HG03175 (cell line): ENCODE data around the gene PTPN11.
"Not testable (repeated sequence)": the region's sequence is repeated elsewhere in the genome, so short reads cannot be mapped to it uniquely, and the experiment has no call there.

ENCODE experiments used
- ATAC-seq: cut with Tn5 transposase; IDR thresholded peaks from one replicate; pipeline ENCODE4 v1.9.1; 2021; ENCODE audit warnings: mild to moderate bottlenecking, moderate library complexity; ENCODE audit not compliant: unreplicated experiment

The PTPN11 gene

DNA sequence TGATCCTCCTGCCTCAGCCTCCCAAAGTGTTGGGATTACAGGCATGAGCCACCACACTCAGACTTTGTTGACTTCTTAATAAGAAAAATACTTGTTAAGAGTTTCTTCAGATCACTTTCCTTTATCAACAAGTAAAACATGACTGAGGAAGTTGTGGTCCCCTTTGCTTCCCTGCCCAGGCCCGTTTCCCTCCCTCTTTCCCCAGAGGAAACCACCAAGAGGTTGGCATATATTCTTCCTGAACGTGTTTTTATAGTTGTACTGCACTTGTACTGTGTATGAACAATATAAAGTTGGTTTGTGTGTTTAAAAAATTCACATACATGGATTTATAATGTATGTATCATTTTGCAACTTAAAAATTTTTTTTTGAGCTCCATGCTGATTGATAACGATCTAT lies 28.4 kb downstream of the PTPN11 start:
- ATAC-seq = no peak

DNA sequence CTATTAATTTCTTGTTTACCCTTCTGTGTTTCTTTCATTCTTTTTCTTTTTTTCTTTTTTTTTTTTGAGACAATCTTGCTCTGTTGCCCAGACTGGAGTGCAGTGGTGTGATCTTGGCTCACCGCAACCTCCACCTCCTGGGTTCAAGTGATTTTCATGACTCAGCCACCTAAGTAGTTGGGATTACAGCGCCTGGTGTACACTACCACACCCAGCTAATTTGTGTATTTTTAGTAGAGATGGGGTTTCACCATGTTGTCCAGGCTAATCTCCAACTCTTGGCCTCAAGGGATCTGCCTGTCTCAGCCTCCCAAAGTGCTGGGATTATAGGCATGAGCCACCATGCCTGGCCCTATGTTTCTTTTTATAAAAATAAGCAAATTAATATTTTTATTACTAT lies 29.4 kb downstream of the PTPN11 start:
- not testable (repeated sequence) for ATAC-seq

DNA sequence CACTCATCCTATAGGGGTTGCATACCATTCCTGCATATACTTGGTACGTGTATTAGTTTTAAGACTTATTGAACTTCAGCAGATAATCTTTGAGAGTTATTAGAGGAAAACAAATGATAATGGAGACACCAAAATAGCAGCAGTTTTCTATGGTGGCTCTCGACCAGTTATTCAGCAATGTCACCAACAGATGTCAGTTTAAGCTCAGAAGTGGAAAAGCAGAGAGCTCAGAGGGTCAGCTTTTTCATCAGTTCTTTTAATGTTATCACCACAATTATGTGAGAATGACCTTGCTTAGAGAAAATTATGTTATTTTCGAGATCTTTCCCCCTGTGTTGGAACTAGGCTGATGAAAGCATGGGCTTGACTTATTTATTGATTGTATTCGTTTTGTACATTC lies 32.0 kb downstream of the PTPN11 start:
- no peak for ATAC-seq

DNA sequence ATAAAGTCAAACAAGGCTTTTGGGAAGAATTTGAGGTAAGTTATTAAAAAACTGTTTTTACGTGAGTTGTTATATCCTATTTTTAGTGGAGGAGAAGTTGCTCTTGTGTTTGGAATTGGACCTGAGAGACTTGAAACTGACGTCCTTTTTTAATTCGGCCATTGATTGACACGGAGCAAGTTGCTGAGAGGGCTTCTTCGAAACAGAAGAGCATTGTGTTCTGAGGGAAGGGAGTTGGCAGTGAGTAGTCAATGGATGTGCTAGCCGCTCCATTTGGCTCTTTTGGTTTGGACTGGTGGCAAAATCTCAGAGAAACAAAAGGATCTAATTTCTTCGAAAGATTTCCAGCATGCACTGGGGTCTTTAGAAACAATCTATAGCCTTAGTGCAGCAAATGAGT lies 37.3 kb downstream of the PTPN11 start:
- no peak for ATAC-seq

DNA sequence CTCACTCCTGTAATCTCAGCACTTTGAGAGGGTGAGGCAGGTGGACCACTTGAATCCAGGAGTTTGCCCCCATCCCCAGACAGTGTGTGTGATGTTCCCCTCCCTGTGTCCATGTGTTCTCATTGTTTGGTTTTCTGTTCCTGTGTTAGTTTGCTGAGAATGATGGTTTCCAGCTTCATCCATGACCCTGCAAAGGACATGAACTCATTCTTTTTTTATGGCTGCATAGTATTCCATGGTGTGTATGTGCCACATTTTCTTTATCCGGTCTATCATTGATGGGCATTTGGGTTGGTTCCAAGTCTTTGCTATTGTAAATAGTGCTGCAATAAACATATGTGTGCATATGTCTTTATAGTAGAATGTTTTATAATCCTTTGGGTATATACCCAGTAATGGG lies 38.4 kb downstream of the PTPN11 start:
- not testable (repeated sequence) for ATAC-seq

DNA sequence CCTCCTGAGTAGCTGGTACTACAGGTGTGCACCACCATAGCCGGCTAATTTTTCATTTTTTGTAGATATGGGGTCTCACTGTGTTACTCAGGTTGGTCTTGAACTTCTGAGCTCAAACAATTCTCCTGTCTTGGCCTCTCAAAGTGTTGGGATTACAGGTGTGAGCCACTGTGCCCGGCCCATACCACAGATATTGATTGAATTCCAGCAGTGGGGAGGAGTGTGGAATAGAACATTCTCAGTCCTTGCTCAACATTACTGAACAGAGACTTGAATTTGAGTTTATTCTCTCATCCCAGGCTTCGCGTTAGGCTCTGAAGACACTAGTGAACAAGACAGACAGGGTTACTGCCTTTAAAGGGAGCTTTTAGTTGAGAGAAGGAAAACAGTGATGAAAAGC lies 39.6 kb downstream of the PTPN11 start:
- ATAC-seq = no peak

DNA sequence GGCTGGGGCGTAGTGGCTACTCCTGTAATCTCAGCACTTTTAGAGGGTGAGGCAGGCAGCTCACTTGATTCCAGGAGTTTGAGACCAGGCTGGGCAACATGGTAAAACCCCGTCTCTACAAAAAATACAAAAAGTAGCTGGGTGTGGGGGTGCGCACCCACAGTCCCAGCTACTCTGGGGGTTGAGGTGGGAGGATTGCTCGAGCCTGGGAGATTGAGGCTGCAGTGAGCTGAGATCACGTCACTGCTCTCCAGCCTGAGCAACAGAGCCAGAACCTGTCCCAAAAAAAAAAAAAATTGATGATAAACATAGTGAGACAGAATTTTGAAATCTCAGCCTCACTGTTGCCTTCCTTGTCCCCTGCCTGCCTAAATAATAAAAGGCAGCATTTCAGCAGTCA lies 40.0 kb downstream of the PTPN11 start:
- ATAC-seq = no peak

DNA sequence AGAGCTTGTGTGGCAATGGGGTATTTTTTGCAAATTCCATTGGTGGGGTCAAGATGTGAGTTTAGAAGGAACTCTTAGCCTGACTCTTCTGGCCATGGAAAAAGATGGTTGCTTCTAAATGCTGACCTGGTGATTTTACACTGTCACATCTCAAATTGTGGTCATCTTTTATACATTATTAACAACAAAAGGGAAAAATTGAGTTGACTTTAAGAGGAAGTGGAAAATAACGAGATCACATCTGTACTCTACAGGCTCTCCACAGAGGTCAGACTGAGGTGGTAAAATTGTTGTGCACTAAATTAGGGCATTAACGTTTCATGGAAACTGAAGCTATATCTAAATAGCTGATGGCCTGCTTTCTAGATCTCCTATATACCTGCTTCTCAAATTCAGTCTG lies 44.7 kb downstream of the PTPN11 start:
- ATAC-seq = peak; percentile 70

DNA sequence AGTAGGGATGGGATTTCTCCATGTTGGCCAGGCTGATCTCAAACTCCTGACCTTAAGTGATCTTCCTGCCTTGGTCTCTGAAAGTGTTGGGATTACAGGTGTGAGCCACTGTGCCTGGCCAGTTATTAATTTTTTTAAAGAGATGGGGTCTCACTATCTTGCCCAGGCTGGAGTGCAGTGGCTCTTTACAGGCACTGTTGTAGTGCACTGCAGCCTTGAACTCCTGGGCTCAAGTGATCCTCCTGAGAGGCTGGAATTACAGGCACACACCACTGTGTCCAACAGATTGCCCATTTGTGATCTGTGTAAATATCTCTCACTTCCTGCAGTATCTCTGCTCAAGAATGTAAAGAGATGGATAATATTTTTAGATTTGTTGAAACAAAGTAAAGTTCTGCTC lies 45.9 kb downstream of the PTPN11 start:
- no peak for ATAC-seq

DNA sequence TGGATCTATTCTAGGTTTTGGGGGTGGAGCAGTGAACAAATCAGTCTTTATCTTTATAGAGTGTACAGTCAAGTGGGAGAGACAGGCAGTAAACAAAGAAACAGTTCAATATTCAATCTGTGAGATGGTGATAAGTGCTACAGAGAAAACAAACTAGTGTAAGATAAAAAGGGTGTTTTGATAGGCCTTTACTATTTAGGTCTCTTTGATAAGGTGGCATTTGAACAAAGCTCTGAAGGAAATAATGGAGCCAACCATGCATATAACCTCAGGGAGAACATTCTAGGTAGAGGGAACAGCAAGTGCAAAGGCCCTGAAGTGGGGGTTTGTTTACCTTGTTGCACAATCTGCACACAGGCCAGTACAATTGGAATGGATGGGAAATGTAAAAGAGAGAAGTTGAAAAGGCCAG lies 47.3 kb downstream of the PTPN11 start:
- no peak for ATAC-seq

DNA sequence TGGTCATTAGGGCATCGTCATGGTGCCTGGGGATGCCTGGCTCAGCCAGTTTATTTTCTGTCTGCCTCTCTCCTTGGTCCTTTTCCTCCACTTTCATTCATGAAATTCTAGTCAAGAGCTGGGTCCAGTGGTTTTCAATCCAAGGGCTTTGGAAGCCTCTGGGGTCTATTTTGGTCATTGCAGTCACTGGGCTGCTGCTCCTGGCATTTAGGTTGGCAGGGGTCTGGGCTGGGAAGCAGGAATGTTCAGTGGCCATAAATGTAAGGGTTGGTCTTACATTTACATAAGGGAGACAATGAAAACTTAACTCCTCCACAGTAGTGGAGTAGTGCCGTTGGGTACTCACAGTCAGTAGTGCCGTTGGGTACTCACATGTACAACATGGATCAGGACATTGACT lies 48.1 kb downstream of the PTPN11 start:
- ATAC-seq = no peak

DNA sequence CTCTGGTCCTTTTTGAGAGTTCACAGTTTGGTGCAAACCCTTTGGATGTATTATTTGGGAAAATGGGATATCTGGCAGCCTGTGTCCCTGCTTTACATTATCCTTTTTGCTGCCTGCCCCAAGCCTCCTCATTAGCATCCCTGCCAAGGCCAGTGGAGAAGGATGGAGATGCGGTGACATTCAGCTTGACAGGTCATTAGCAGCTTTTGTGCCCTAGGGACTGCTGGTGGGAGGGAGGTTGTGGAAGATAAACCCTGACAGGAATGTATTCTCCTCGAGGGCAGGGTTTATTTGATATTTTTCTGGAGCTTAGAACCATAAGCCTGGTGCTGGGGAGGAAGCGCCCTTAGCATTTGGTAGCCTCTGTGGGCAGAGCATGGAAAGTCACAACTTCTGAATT lies 49.3 kb downstream of the PTPN11 start:
- no peak for ATAC-seq

DNA sequence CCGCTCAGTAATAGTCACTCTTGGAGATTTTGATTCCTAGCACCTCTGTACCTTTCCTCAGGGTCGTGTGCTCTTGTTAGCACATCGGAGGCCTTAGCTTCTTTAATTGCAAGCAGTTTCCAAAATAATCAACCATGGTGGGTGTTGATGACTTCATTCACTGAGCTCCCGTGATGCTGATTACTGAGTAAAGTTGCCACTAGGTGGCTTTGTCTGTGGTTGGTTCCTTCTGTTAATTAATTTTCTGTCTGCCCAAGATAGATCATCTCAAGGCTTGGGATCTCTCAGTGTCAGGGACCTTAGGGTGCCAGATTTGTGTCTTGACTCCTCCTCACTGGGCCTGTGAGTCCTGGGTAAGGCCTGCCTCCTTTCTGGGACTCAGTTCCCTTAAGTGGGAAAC lies 54.3 kb downstream of the PTPN11 start:
- no peak for ATAC-seq

DNA sequence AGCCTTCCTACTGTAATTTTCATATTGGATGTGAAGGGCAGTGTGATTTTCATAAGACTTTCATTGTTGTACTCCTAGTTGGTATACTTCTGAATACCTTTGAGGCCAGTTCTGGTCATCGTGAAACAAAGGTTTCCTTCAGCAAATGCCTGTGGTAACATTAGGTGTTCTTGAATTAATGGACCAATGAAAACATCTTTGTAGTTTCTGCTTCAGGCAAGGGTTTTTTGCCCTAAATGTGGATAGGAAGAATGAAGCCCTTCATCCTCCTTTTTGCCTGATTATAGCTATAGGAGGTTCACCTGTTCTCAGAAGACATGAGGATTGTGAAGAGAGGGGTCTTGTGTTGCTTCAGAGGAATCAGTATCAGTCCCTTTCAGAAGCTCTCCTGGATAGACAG lies 60.7 kb downstream of the PTPN11 start:
- no peak for ATAC-seq

DNA sequence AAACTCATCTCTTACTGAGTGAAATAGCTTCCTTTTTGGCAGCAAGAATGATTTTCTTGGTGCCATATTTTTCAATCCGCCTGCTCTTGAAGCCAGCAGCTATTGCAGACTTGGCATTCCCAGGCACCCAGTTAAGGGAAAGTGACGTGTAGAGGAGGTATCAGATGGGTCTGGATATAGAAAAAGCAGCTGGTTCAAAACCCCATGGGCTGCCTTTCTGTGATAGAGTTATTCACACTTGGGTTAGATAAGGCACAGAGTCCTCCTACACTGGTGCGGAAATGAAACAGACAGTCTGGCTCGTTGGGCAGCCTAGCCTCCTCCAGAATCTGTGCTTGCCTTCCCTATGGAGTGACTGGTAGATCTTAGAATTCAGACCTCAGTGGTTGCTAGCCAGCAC lies 62.2 kb downstream of the PTPN11 start:
- no peak for ATAC-seq

DNA sequence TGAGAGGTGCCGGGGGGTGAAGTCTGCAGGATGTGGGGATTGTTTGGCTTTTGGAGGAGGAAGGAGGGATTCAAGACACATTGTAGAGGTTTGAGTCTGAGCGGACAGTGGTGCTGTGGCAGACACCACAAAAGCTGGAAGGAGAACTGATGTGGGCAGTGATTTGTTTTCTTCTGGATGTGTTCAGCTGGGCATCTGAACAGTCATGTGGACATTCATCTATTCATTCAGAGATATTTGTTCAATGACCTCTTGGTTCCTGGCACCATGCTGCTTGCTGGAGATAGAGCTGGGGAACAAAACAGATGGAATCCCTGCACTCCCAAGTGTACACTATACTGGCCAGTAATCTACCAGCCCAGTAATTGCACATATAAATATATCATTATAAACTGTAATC lies 64.0 kb downstream of the PTPN11 start:
- ATAC-seq = no peak

DNA sequence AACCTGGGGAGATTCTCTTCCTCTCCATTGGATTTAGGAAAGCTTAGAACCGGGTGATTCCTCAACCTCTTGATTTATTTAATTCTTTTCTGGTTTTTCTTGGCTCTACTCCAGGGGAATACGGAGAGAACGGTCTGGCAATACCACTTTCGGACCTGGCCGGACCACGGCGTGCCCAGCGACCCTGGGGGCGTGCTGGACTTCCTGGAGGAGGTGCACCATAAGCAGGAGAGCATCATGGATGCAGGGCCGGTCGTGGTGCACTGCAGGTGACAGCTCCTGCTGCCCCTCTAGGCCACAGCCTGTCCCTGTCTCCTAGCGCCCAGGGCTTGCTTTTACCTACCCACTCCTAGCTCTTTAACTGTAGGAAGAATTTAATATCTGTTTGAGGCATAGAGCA lies 67.6 kb downstream of the PTPN11 start:
- no peak for ATAC-seq

DNA sequence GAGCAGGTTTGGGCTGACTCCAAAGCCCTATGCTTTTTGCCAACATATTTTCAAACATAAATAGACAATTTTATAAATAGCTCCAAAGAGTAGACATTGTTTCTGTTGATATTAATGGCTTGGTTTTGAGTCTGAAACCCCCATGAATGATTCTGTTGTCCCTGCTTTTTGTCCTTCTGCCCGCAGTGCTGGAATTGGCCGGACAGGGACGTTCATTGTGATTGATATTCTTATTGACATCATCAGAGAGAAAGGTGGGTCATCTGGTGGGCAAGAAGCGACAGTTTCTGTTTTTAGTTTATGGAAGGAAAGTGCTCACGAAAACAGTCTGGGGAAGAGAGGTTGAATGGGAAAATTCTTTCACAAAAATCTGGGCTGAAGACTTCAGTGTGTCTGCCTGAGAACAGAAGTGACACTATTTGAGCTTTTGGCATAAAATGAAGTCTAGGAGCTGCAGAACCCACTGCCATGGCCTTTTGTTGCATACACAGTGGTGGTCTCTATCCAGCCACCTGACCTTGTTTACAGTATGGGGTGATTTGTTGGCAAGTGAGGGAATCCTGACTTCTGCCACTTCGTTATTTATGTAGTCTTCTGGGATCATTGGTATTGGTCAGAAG lies 69.6 kb downstream of the PTPN11 start:
- no peak for ATAC-seq

DNA sequence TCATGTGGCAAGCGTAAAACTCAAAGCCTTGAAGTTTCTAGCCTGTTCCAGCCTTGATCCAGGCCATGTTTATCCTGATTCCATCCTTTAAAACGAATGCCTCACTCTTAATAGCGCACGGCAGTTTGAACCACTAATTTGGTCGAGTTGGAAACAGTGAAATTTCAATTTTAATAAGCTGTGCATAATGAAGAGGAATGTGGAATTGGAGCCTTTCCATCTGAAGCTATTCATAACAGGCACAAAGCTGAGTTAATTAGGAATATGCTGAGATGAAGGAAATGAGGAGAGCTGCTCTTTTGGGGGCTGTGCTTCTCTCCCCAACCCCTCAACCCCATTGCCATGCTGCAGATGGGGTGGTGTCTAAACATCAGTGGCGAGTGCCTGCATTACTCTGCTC lies 70.7 kb downstream of the PTPN11 start:
- no peak for ATAC-seq

DNA sequence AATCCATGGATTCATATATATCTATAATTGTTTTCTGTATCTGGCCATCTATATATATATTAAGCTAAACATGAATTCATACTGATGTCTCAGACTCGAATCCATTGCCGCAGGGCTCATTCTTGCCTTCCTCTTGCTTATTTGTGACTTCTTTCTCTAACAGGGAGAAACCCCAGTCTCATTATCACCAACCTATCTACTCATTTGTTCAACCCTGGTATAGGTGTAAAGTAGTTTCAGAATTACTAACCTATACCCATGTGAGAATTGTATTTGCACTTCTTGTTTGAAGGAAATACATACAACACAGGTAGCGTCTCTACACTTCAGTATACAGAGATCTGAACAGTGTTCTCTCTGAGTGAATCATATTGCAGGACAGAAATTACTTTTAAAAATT lies 77.7 kb downstream of the PTPN11 start:
- peak; percentile 81 for ATAC-seq

DNA sequence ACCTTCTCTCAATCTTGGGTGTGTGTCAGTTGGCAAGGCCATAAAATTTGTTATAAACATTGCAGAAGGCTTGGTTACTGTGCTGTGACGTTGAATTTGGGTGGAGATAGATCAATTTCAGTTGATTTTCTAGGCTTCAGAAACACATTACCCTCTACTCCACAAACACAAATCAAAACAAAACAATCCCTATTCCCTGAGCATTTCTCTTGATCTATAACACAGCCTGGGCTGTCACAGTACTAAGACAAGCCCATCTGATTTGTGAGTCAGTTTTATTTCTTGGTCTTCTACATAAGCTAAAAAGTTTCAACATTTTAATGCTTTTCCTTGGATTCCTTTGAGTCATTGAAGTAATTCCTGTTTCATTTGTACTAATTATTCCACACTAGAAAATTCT lies 79.8 kb downstream of the PTPN11 start:
- no peak for ATAC-seq

DNA sequence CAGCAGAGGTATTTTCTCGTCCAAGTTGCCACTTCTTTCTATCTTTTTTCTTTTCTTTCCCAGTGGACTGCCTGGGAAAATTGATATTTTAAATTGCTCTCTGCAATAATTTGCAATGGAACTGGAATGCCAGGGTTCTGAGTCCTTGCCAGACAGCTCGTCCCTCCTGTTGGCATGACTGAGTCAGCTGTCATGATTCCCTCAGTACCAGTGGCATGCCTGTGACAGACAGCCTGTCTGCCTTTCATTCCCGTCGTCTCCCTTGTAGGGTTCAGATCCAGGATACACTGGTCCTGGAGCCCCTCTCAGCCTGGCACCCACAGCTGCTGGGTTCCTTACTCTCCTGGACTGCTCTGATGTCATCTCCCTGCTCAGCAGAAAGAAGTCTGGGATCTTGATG lies 84.8 kb downstream of the PTPN11 start:
- no peak for ATAC-seq

DNA sequence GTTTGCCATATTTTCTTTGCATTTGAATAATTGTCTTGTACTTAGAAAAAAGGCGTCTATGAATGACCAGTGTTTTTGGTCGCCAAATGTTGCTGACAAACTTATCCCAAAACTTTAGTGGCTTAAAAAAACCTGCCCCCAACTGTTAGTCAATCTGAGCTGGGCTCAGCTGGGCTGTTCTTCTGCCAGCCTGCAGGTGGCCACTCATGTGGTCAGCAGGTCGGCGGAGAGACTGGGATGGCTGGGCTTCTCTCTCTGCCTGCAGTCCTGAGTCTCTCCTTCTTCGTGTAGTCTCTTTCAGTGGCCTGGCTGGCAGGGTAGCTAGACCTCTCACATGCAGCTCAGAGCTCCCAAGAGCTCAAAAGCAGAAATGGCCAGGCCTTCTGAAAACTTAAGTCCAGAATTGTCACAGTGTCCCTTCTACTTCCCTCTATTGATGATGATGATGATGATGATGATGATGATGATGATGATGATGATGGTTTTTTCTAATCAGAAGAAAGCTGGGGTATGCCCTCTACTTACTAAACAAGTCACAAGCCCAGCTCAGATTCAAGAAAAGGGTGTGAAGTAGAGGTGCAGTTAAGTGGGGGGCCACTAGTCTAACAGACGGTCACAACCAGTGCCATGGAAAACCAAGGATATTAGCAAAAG lies 87.9 kb downstream of the PTPN11 start:
- no peak for ATAC-seq
